DMS 273 (cell line): ENCODE data around the gene ADAM20.
"Not testable (repeated sequence)": the region's sequence is repeated elsewhere in the genome, so short reads cannot be mapped to it uniquely, and the experiment has no call there.

Experiments
- DNase-seq: peaks from one replicate; lab custom pipeline; 2025; ENCODE audit not compliant: unreplicated experiment; lab: John Stamatoyannopoulos, UW

Gene ADAM20

GRCh38 chr14:70534904-70535303, at the start of gene ADAM20:
Gene ADAM20 (minus strand): TSS chr14:70535004. CDS start chr14:70524757, 10,247 bp downstream.
- no peak for DNase-seq

DNA sequence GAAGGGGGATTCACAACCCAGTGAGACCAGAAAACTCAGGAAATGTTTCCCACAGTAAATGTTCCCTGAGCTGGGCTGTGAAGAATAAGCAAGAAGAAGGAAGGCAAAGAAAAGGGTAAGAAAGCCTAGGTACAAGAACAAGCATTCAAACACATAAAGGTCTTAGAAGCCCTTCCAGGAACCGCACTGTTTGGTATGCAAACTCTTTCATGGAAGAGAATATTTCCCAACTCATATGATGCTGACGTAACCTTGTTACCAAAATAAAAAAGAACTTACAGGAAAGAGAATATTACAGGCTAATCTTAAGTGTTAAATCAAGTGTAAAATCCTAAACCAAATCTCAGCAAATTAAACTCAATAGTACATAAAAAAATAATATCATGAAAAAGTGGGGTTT, 42.1 kb upstream of the ADAM20 start:
- no peak for DNase-seq

DNA sequence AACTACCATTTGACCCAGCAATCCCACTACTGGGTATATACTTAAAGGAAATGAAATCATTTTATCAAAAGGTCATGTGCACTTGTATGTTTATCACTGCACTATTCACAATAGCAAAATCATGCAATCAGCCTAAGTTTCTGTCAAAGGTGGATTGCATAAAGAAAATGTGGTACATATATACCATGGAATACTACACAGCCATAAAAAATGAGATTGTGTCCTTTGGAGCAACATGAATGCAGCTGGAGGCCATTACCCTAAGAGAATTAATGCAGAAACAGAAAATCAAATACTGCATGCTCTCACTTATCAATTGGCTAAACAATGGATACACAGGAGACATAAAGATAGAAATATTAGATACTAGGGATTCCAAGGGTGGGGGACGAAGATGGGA, 38.2 kb upstream of the ADAM20 start:
- DNase-seq, result no peak

- no peak for DNase-seq
Observed at GRCh38 chr14:70571139-70571538, 36.3 kb upstream of the ADAM20 start.

GRCh38 chr14:70567791-70568190, 33.0 kb upstream of the ADAM20 start:
- DNase-seq, result peak; percentile 52

DNA sequence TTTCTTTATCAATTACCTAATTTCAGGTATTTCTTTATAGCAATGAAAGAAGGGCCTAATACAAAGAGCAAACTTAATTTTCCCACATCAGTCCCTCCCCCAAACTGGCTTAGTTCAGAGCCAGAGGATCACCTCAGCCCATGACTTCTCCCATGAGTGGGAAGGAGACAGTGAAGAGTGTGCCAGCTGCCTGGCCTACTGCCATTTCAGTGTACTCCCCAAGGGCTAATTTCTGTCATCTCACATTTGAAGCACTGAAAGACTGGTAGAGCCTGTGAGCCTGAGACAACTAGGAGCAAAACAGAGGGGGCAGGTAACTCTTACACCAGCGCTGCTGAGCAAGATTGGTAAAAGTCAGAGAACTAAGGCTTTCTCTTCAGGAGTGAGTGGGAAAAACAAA, 29.1 kb upstream of the ADAM20 start:
- peak; percentile 2 for DNase-seq

DNA sequence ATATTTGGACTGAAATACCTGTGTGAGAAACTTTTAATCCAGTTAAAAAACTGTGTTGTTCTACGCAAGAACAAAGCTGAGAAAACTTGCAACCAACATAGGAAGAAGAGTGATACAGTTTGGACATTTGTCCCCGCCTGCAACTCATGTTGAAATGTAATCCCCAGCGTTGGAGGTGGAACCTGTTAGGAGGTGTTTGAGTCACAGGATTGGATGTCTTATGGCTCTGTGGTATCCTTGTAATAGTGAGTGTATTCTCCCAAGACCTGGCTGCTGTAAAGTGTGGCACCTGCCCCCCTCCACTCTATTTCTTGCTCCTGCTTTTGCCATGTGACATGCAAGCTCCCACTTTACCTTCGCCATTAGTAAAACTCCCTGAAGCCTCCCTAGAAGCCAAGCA, 28.6 kb upstream of the ADAM20 start:
- no peak for DNase-seq

DNA sequence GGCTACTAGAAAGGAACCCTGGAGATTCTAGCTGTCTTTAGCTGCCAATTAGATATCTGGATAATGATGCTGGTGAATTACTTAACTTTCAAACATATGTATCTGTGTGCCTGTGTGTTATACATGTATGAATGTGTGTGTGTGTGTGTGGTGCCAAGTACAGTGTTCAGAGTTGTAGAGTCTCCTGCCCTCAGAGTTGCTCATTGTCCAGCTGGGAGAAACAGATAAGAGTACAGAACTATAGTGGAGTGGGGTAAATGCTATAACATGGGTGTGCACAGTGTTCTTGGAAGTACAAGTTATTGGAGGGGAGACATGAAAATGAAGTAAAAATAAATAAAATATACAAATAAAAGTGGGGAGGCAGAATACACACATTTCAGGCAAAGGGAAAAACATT, 23.6 kb upstream of the ADAM20 start:
- DNase-seq, result no peak

- DNase-seq, result no peak
Observed at GRCh38 chr14:70555890-70556289, 21.1 kb upstream of the ADAM20 start.

DNA sequence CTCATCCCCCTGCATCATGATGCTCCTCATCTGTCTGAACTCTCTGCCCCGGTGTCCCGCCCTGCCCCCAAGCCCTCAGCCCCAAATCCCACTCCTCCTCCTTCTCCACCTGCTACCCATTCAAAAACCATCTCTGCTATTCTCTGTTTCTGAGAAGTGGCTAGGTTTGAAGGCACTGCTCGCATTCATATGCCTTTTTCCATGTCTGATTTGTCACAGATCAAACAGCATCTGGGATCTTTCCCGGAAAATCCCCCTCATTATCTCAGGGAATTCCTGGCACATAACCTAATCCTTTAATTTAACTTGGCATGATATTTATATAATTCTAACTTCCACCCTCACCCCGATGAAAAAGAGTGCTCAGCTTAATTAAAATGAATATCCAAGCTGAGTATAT, 3.3 kb upstream of the ADAM20 start:
- no peak for DNase-seq

- no peak for DNase-seq
Observed at GRCh38 chr14:70536830-70537229, 2.0 kb upstream of the ADAM20 start.

GRCh38 chr14:70530417-70530816, 4.4 kb downstream of the ADAM20 start:
- no peak for DNase-seq

GRCh38 chr14:70527501-70528105, 7.2 kb downstream of the ADAM20 start:
- no peak for DNase-seq

DNA sequence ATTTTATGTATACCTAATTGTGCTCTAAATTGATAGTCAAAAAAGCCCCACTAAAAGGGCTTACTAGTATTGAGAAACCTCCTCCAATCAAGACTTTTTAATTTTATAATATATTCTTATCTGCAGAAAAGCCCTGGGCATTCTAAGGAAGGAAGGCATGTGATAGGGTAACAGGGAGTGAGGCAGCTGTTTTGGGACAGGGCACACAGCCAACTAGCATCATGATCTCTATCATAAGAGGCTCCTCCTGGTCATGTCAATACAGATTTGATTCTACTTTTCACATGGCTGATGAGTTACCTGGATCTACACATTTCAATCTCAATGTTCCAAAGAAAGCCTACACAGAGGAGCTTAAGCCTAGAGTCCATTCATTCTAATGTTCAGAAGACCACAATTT, 9.1 kb downstream of the ADAM20 start:
- DNase-seq, result peak; percentile 7

- DNase-seq, result no peak
Observed at GRCh38 chr14:70515811-70516210, 19.0 kb downstream of the ADAM20 start.

DNA sequence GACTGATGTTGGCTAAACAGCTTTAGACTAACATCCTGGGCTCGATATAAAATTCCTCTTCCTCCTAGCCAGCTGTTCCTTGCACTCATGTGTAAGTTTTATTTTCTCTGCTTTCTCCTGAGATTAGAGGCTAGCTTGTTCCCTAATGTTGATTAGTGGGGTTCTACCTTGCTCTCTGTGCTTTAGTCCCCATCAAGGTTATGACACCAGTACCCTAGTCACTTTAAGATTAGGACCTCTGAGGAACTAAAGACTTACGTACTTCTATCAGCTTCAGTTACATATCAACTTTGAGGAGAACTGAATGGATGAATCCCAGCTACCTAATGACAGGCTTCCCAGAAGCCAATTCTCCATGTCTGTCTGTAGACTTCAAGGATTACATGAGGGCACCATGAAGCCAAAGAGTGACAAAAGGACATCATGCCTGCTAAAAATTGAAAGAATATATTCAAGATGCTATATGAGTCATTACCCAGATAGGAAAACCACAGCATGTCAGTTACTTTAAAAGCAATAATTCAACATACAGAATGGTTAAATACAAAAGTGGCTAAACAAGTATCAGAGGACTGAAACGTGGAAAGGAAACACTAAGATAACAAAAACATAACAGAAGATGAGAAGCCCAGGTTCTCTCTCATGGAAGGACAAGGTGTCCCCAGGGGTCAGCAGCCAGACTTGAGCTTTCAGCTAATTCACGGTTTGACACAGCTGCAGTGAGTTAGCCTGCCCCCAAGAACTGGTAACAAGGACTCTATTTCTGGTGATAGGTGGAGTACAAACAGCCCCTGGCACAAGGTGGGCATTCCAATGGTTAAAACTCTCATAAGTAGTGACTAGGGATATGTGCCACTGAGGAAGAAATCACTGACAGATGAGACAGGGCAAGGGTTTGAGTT, 20.4 kb downstream of the ADAM20 start:
- DNase-seq, result no peak

DNA sequence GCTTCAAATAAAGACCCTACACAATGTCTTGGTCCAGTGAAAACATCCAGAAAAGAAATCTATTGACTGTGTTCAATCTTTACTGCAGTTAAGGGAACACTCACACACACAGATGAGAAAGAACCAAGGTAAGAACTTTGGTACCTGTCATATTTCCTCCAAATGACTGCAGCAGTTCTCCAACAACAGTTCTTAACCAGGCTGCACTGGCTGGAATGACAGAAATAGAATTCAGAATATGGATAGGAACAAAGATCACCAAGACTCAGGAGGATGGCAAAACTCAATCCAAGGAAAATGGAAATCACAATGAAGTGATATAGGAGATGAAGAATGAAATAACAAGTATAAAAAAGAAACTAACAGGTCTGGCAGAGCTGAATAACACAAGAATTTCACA, 36.6 kb downstream of the ADAM20 start:
- DNase-seq, result no peak

- no peak for DNase-seq
Observed at GRCh38 chr14:70489579-70490200, 45.1 kb downstream of the ADAM20 start.

DNA sequence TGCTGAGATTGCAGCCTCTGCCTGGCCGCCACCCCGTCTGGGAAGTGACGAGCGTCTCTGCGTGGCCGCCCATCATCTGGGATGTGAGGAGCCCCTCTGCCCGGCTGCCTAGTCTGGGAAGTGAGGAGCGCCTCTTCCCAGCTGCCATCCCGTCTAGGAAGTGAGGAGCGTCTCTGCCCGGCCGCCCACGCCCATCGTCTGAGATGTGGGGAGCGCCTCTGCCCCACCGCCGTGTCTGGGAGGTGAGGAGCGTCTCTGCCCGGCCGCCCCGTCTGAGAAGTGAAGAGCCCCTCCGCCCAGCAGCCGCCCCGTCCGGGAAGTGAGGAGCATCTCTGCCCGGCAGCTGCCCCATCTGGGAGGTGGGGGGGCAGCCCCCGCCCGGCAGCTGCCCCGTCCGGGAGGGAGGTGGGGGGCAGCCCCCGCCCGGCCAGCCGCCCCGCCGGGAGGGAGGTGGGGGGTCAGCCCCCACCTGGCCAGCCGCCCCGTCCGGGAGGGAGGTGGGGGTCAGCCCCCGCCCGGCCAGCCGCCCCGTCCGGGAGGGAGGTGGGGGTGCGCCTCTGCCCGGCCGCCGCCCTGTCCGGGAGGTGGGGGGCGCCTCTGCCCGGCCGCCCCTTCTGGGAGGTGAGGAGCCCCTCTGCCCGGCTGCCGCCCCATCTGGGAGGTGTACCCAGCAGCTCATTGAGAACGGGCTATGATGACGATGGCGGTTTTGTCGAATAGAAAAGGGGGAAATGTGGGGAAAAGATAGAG, 57.3 kb downstream of the ADAM20 start:
- not testable (repeated sequence) for DNase-seq

DNA sequence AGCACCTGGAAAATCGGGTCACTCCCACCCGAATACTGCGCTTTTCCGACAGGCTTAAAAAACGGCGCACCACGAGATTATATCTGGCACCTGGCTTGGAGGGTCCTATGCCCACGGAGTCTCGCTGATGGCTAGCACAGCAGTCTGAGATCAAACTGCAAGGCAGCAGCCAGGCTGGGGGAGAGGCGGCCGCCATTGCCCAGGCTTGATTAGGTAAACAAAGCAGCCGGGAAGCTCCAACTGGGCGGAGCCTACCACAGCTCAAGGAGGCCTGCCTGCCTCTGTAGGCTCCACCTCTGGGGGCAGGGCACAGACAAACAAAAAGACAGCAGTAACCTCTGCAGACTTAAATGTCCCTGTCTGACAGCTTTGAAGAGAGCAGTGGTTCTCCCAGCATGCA, 59.3 kb downstream of the ADAM20 start:
- DNase-seq, result not testable (repeated sequence)

- DNase-seq, result no peak
Observed at GRCh38 chr14:70473825-70474224, 61.0 kb downstream of the ADAM20 start.
